WTC11 (cell line): ENCODE results near the gene PAPLN.

Experiments
- ATF1 ChIP-seq: sonication (generic); formaldehyde crosslinking; IDR thresholded peaks from 2 replicates; pipeline ENCODE4 v1.8.1; 2023; ENCODE audit warnings: mild to moderate bottlenecking, moderate library complexity, missing genetic modification reagents
- ATF6 ChIP-seq: sonication (generic); formaldehyde crosslinking; IDR thresholded peaks from 2 replicates; pipeline ENCODE4 v1.8.1; 2023; ENCODE audit warnings: mild to moderate bottlenecking, missing genetic modification reagents
- CREB1 ChIP-seq: sonication (generic); formaldehyde crosslinking; IDR thresholded peaks from 2 replicates; pipeline ENCODE4 v1.8.0; 2023; ENCODE audit warnings: mild to moderate bottlenecking, missing genetic modification reagents
- ELF4 ChIP-seq: sonication (generic); formaldehyde crosslinking; IDR thresholded peaks from 2 replicates; pipeline ENCODE4 v1.8.1; 2022; ENCODE audit warnings: low read depth, mild to moderate bottlenecking, moderate library complexity, missing genetic modification reagents
- FOXJ3 ChIP-seq: sonication (generic); formaldehyde crosslinking; IDR thresholded peaks from 2 replicates; pipeline ENCODE4 v1.9.0; 2021; ENCODE audit warnings: missing genetic modification reagents, mild to moderate bottlenecking, borderline replicate concordance
- FOXK1 ChIP-seq: sonication (generic); formaldehyde crosslinking; IDR thresholded peaks from 2 replicates; pipeline ENCODE4 v1.8.0; 2022; ENCODE audit warnings: mild to moderate bottlenecking, moderate library complexity, missing genetic modification reagents
- GABPB1 ChIP-seq: sonication (generic); formaldehyde crosslinking; IDR thresholded peaks from 2 replicates; pipeline ENCODE4 v1.8.1; 2023; ENCODE audit warnings: mild to moderate bottlenecking, missing genetic modification reagents
- NR1H2 ChIP-seq: sonication (generic); formaldehyde crosslinking; IDR thresholded peaks from 2 replicates; pipeline ENCODE4 v1.9.0; 2021; ENCODE audit warnings: mild to moderate bottlenecking, moderate library complexity, missing genetic modification reagents
- SP1 ChIP-seq: sonication (generic); formaldehyde crosslinking; conservative IDR thresholded peaks from 2 replicates; pipeline ENCODE4 v1.8.1; 2022; ENCODE audit warnings: missing genetic modification reagents
- USF1 ChIP-seq: sonication (generic); formaldehyde crosslinking; IDR thresholded peaks from 2 replicates; pipeline ENCODE4 v1.8.0; 2022; ENCODE audit warnings: mild to moderate bottlenecking, missing genetic modification reagents
- TF ChIP-seq, protein P1 (sequence below): fragments of 200-600 bp; IDR thresholded peaks from 2 replicates; pipeline ENCODE4 v1.8.0; 2022; ENCODE audit warnings: antibody characterized with exemption
- TF ChIP-seq, protein P2 (sequence below): sonication (generic); formaldehyde crosslinking; IDR thresholded peaks from 2 replicates; pipeline ENCODE4 v1.8.1; 2022; ENCODE audit warnings: low read depth, missing genetic modification reagents, borderline replicate concordance
- TF ChIP-seq, protein P3 (sequence below): sonication (generic); formaldehyde crosslinking; IDR thresholded peaks from 2 replicates; pipeline ENCODE4 v1.8.0; 2022; ENCODE audit warnings: mild to moderate bottlenecking, missing genetic modification reagents
- TF ChIP-seq, protein P4 (sequence below): sonication (generic); formaldehyde crosslinking; conservative IDR thresholded peaks from 2 replicates; pipeline ENCODE4 v1.8.1; 2023; ENCODE audit warnings: mild to moderate bottlenecking, low read depth, missing genetic modification reagents, moderate library complexity

- TF ChIP-seq GABPB1 (CRISPR knock-in tag) (no peak), ATF1 (CRISPR knock-in tag) (no peak), ATF6 (no peak), FOXJ3 (CRISPR knock-in tag) (no peak), NR1H2 (CRISPR knock-in tag) (no peak), CREB1 (no peak), SP1 (CRISPR knock-in tag) (no peak), ELF4 (CRISPR knock-in tag) (no peak), FOXK1 (CRISPR knock-in tag) (no peak), USF1 (no peak)
- TF ChIP-seq, protein P1, sequence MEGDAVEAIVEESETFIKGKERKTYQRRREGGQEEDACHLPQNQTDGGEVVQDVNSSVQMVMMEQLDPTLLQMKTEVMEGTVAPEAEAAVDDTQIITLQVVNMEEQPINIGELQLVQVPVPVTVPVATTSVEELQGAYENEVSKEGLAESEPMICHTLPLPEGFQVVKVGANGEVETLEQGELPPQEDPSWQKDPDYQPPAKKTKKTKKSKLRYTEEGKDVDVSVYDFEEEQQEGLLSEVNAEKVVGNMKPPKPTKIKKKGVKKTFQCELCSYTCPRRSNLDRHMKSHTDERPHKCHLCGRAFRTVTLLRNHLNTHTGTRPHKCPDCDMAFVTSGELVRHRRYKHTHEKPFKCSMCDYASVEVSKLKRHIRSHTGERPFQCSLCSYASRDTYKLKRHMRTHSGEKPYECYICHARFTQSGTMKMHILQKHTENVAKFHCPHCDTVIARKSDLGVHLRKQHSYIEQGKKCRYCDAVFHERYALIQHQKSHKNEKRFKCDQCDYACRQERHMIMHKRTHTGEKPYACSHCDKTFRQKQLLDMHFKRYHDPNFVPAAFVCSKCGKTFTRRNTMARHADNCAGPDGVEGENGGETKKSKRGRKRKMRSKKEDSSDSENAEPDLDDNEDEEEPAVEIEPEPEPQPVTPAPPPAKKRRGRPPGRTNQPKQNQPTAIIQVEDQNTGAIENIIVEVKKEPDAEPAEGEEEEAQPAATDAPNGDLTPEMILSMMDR = no peak
- TF ChIP-seq, protein P2, sequence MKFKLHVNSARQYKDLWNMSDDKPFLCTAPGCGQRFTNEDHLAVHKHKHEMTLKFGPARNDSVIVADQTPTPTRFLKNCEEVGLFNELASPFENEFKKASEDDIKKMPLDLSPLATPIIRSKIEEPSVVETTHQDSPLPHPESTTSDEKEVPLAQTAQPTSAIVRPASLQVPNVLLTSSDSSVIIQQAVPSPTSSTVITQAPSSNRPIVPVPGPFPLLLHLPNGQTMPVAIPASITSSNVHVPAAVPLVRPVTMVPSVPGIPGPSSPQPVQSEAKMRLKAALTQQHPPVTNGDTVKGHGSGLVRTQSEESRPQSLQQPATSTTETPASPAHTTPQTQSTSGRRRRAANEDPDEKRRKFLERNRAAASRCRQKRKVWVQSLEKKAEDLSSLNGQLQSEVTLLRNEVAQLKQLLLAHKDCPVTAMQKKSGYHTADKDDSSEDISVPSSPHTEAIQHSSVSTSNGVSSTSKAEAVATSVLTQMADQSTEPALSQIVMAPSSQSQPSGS (CRISPR knock-in tag) = no peak
- TF ChIP-seq, protein P3, sequence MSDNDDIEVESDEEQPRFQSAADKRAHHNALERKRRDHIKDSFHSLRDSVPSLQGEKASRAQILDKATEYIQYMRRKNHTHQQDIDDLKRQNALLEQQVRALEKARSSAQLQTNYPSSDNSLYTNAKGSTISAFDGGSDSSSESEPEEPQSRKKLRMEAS = no peak
- TF ChIP-seq, protein P4, sequence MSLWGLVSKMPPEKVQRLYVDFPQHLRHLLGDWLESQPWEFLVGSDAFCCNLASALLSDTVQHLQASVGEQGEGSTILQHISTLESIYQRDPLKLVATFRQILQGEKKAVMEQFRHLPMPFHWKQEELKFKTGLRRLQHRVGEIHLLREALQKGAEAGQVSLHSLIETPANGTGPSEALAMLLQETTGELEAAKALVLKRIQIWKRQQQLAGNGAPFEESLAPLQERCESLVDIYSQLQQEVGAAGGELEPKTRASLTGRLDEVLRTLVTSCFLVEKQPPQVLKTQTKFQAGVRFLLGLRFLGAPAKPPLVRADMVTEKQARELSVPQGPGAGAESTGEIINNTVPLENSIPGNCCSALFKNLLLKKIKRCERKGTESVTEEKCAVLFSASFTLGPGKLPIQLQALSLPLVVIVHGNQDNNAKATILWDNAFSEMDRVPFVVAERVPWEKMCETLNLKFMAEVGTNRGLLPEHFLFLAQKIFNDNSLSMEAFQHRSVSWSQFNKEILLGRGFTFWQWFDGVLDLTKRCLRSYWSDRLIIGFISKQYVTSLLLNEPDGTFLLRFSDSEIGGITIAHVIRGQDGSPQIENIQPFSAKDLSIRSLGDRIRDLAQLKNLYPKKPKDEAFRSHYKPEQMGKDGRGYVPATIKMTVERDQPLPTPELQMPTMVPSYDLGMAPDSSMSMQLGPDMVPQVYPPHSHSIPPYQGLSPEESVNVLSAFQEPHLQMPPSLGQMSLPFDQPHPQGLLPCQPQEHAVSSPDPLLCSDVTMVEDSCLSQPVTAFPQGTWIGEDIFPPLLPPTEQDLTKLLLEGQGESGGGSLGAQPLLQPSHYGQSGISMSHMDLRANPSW (CRISPR knock-in tag) = no peak
Observed at GRCh38 chr14:73305499-73305898, 68.2 kb downstream of the PAPLN start.
